Activated CD8-positive, alpha-beta memory T cell treated with anti-CD3 and anti-CD28 coated beads, Interleukin-2, amount 50 U/mL, for 4 hours (primary cell): ENCODE data around the gene KSR2.
"Not testable (repeated sequence)": the region's sequence is repeated elsewhere in the genome, so short reads cannot be mapped to it uniquely, and the experiment has no call there.

Experiments used
- DNase-seq: peaks from one replicate; pipeline ENCODE4 v3.0.0-alpha.2; 2020

Gene KSR2

DNA sequence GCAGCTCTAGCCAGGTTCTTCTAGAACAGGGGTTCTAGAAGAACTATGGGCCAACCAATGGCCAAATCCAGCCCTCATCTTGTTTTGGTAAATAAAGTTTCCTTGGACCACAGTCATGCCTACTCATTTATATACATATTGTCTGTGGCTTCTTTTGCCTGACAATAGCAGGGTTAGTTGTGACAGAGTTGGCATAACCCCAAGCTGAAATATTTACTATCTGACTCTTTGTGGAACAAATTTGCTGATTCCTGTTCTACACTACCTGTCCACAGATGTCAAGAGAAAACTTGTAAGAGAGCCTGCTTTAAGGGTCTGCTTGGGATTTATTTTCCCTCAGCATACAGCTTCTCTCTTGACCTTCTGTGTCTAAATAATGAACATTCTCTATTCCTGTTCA lies 289.0 kb downstream of the KSR2 start:
- DNase-seq: no peak

DNA sequence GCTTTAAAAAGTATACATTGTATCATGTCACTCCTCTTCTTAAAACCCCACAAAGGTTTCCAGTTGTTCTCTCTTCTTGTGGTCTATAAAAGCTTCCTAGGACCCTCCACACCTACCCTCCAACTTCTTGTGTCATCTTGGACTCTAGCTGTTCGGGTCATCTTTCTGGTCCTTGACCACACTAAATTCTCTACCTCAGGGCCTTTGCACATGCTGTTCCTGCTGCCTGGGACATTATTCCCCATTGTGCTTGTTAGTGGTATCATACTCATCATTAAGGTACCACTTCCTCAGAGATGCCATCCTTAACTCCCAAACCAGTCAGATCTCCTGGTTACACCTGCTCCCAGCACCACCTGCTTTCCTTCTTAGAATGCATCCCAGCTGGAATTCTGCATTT lies 294.0 kb downstream of the KSR2 start:
- no peak for DNase-seq

DNA sequence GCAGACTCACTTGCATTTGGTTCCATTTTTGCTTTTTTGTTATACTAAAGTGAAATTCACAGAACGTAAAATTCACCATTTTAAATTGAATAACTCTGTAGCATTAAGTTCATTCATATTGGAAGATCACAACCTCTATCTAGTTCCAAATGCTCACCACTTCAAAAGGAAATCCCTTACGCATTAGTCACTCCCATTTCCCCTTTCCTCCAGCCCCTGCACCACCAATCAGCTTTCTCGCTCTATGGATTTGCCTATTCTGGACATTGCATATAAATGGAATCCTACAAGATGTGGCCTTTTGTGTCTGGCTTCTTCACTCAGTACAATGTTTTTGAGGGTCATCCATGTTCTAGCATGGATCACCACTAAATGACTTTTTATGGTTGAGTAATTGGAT lies 294.5 kb downstream of the KSR2 start:
- no peak for DNase-seq

DNA sequence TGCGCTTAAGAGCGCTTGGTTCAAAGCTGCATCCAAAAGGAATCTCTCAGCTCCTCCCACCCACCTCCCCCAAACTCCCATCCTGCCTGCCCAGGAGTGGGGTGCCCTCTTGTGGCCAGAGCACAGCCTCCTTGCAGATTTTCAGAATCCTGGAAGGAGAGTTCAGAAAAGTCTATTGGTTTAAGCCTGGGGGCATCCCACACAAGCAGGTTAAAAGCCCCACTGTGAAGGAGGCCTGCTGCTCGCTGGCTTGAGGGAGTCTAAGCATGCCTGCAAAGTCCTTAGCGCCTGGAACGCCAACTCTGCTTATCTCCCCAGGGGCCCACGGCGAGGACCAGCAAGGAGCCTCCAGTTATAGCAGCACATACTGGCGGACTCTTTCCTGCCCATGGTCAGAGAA lies 297.1 kb downstream of the KSR2 start:
- no peak for DNase-seq

DNA sequence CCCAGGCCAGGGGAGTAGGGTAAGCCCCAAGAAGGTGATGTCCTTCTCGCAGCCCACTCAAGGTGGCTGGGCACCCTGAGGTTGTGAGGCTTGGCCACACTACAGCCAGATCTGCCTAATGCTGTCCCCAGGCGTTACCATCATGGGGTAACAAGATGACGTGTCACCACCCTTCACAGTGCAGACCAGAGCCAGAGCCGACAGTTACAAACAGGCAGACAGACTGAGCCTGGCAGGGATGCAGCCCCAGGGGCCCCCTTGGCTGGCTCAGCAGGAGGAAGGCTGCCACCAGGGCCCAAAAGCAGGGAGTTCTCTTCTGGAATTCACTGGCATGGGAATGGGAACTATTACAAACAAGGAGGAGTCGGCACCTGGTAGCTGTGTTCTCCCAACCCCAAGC lies 304.6 kb downstream of the KSR2 start:
- DNase-seq: no peak

DNA sequence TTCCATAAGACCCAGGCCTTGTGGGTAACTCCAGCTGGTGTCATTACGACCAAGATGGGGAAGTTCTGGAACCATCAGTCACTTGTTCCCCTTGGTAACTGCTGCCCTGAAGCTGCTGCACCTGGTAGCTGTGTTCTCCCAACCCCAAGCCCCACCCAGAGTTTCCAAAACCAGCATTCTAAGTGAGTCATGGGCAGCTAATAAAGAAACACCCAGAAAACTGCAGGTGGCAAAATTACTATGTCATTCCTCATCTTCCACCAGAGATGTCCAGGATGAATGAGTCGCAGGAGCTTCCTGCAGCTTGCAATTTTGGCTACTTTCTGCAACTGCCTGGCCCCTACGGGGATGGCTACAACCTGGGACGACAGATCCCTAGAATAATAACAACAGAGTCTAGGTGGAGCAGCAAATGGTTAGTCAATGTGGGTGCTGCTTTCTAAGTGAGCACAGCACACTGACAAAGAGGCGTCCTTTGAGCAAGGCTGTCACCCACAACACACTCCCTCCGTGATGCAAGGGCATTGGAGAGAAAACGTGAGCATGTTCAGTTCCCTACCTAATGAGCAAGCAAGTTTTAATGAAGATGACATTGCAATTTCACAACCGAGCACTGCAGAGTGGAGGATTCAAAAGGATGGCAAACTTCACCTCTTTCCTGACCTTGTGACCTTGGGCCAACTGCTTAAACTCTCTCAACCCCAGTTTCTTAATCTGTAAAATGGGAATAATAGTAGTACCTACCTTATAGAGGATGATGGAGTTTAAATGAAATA lies 306.0 kb downstream of the KSR2 start:
- DNase-seq: no peak

DNA sequence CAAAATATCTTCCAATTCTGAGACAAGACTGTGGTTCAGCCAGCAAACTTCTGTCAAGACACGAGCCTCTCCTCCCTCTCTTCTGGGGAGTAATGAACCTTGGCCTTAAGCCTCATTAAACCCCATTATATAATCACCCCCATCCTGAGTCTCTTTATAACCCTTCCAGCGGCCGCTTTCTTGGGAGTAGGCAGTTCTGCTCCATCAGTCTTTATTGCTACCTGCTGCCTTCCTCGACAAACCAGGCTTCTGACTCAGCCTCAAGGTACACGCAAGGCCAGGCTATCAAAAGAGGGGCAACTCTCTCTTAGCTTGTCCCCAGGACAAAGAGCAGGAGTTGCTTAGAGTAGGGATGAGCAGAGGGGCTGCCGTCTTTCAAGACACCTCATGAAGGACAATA lies 306.6 kb downstream of the KSR2 start:
- DNase-seq: no peak

DNA sequence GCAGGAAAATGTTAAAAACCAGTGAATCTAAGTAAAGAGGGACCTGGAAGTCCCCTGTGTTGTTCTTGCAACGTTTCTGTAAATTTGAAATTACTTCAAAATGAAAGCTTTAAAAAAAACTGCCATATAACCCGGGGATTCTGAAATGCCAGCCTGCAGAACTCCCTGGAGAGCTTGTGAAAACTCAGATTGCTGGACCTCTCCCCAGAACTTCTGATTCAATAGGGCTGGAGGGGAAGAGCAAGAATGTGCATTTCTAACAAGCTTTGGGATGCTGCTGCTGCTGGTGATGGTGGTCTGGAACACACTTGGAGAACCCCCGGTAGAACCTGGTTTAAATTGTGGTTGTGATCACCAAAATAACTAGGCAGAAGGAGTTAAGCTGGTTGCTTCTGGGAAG lies 307.3 kb downstream of the KSR2 start:
- no peak for DNase-seq

DNA sequence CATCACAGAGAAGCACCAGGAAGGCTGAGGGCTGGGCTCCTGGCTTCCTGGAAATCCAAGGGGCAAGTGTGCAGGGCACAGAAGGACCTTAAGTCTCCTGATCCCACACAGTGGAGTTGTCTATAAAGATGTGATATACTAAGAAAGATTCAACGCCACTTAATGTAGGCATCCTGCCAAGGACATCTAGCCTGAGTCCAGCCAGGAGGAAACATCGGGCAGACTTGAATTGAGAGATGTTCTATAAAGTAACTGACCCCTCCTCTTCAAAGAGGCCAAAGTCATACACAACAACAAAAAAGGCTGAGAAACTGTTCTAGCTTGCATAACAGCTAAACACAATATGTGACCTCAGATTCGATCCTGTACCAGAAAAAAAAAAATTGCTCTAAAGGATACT lies 307.9 kb downstream of the KSR2 start:
- DNase-seq: no peak

DNA sequence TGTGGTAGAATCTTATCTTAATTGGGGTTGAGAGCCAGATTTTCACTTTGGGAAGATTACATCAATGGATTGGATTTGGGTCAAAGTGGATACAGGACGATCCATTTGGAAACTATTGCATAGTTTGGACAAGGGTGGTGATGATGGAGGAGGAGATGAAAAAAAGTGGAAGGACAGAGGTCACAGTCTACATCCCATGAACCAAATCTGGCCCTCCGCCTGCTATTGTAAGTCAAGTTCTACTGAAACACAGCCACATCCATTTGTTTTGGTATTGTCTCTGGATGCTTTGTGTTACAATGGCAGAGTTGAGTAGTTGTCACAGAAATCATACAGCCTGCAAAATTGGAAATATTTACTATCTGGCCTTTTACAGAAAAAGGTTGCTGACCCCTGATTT lies 310.6 kb downstream of the KSR2 start:
- no peak for DNase-seq

DNA sequence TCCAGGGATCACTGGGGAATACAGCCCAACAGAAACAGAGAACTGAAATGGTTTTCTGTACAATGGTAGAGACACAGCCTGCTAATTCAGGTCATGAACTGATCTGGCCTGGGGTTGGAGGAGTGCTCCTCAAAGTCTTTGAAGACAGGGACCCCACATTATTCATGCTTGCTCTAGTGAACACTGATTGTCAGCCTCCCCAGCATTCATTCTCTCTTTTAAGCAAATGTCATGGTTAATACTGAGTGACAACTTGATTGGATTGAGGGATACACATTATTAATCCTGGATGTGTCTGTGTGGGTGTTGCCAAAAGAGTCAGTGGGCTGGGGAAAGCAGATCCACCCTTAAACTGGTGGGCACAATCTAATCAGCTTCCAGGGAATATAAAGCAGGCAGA lies 319.0 kb downstream of the KSR2 start:
- no peak for DNase-seq

DNA sequence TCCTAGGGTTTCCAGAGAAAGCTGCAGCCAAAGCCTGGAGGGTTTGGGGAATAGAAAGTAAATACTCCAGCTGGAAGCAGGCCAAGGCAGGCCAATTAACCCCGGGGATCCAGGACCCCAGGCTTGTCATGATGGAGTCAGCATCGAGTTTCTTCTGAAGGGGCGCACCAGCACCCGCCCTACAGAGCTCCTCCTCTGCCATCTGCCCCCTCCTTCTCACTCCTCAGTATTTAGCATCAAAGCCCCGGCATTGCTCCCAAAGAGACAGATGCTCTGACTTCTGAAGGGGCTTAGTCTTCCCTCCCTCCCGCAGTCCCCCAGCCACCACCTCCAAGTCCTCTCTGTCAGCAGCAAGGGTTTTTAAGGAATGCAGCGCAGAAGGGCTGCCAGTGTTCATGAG lies 322.3 kb downstream of the KSR2 start:
- no peak for DNase-seq

DNA sequence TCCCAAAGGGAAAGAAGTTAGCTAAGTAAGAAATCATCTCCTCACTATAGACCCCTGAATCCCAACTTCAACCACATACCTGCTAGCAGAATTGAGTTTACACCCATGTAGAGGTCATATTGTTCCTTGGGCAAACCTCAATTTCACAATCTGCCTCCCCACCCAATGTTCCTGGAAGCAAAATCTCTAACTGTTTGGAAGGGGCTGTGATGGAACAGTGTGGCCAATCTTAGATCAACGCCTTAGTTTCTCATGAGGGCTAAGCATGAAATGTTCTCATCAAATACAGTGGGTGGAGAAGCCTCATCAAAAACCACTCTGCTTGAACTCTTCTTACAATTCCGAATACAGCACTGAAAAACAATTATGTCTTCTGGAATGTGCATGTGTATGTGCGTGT lies 323.3 kb downstream of the KSR2 start:
- no peak for DNase-seq

DNA sequence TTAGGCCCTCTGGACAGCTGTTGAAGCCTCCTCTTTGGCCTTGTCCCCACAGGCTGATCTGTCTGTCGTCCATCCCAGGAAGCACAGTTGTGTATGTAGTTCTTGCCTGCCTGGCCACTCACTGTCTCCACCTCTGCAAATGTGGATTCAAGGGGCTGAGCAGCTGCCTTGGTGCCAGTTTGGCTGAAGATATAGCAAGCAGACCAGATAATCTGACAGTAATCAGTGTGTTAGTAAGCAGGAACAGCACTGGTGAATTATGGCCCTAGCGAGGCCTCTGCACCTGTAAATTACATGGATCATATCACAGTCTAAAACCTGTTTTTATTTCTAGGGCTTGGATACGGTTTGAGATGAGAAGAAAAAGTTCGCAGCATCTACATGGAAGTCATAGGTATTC lies 324.8 kb downstream of the KSR2 start:
- DNase-seq: no peak

DNA sequence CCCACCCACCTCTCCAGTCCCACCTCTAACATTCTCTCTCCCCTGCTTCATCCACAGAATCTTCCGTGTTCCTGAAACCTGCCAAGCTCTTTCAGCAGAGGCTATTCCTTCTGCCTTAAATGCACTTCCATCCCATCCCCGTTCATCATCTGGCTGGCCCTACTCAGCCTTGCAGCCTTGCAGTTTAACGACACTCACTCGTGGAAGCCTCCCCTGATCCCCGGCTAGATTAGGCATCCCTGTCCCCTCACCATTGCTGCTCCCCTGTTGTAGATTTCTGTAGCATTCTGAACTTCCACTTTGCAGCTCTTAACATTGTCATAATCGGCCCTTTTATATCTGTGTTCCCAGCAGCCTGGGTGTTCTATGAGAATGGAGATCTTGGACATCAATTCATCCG lies 326.9 kb downstream of the KSR2 start:
- DNase-seq: no peak

DNA sequence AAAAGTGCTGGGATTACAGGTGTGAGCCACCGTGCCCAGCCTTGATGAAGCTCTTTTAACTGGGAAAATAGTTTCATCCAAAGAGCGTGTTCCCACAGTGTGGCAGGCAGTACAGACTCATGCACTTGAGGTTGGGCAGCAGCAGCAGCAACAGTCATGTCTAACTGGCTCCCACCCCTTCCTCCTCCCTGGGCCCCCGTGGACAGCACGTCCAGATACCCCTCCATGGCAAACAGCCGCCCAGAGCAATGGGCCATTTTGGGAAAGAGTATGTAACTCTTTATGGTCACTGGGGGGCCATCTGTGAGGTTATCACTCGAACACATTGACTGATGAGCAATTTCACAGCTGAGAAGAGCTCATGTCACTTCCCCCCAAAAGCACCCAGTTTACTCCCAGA lies 328.3 kb downstream of the KSR2 start:
- no peak for DNase-seq

DNA sequence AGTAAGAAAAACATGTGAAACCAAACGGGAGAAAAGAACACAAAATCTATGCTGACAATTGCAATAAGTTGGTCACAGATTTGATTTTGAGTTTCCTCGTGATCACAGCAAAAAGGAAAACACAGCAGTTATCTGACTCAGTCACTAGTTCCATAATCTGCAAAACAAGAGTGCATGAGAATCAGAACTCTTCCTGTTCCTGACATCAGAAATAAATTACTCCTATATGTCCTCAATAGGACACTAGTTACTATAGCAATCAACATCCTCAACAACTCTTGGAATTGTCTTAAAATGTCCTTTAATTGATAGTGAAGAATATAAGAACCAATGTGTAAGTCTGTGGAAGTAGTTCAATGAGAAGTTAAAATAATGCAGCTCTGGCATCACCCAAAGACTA lies 339.3 kb downstream of the KSR2 start:
- no peak for DNase-seq

DNA sequence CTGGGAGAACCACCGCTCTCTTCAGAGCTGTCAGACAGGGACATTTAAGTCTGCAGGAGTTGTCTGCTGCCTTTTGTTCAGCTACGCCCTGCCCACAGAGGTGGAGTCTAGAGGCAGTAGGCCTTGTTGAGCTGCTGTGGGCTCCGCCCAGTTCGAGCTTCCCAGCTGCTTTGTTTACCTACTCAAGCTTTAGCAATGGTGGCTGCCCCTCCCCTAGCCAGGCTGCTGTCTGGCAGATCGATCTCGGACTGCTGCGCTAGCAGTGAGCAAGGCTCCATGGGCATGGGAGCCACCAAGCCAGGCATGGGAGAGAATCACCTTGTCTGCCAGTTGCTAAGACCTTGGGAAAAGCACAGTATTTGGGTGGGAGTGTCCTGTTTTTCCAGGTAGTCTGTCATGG lies 340.1 kb downstream of the KSR2 start:
- not testable (repeated sequence) for DNase-seq

DNA sequence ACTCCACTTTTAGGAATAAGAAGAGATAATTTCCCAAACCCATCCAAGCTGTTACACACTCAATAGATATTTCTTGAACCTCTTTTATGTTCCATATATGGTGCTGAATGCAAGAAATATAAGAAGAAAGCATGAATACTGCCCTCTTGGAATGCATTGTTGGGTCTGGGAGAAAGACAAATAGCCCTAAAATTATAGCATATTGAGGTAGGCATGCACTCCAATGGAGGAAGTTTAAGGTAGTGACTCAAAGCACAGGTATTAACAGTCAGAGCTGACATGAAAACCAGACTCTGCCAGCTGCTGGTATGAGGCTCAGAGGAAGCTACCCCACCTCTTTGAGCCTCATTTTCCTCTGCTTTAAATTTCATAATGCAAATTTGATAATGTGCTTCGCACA lies 346.0 kb downstream of the KSR2 start:
- no peak for DNase-seq

DNA sequence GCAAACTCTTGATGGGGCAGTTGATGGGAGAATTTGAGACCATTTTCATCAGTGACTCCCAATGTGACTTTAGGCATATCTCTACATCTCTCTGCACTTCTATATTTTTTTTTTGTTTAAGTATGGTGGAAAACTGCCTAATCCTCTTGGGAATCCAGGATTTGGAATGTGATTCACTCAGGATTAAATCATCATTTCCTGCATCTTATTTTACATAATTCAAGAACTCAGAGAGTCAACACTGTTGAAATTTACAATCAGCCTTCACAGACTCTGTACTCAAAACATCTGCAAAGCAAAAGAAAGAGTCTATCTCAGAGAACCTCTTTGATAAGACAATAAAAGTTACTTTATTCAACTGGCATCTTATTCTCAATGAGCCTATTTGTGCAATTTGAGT lies 346.7 kb downstream of the KSR2 start:
- no peak for DNase-seq

DNA sequence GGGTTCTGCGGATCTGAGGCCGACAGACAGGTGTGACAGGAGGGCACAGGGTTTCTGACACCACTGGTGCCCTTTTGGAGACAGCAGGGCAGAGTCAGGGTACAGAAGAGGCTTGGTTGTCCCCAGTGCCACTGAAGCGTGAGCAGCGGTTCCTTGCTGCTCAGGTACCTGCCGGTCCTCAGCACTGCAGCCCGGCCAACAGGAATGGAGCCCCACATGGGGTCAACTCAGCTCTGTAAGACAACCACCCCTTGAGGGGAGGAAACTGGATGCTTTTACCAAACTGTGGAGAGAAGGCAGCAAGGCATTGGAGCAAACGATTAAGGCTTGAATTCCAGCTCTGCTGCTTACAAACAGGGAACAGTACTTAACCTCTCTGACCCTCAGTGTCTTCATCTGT lies 361.0 kb downstream of the KSR2 start:
- DNase-seq: no peak

DNA sequence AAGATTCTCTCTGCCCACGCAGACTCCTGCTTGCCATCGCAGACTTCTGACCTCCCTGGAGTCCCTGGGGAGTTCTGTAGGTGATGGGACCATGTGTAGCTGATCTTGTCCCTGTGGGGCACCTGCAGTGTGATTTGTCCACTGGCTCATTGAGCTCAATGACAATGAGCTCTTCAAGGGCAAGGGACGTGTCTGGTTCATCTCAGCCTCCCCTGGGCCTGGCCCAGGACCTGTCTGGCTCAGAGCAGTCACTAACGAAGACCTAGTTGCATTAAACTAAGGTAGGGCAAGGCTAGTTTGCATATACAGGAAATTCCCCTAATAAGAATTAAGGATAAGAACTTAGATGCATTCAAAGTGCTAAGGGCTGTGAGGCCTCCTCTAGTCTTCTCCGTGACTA lies 361.8 kb downstream of the KSR2 start:
- DNase-seq: no peak

DNA sequence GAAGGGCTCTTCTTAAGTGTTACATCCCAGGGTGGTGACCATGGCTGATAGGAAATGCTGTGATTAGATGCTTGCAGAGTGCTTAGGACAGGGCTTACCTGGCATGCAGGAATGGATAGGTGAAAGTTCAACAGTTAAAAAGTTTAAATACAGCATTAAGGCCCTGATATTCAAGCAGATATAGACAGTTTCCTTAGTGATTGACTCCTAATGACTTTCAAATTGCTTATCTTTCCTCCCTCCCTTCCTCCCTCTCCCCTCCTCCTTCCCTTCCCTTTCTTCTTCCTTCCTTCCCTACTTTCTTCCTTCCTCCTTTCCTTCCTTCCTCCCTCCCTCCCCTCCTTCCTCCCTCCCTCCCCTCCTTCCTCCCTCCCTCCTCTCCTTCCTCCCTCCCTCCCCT lies 362.8 kb downstream of the KSR2 start:
- DNase-seq: no peak

DNA sequence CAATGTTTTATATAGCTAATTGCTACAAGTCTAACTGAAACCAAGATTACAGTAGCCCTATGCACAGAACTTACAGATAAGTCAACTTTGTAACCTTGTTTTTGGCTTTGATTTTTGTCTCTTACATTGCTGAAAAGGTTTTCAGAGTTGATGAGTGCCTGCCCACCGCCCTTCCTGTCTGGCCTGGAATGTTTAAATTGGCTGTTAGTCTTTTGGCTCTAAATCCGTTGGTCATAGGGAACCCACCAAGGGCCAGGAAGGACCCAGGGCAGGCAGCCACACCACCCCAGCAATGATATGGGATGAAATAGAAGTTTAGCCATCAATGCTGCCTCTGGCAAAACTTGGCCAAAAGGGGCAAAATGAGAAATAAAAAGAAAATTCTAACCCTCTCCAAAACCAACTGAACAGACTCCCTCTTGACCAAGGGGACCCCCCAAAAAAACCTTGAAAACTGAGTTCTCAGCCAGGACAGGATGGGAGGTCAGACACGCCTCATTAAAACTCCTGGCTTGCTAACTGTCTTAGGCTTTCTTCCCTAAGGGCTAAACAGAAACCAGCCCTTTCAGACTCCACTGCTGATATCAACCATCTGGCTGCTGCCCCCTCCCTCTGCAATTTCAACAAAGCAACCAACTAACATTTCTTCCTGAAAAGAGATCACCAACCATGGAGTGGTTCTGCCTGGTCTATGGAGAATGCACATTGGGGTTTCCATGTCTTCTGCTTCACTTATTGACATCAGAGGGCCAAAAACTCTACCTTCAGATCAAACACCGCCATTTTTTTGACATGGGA lies 365.3 kb downstream of the KSR2 start:
- DNase-seq: no peak

DNA sequence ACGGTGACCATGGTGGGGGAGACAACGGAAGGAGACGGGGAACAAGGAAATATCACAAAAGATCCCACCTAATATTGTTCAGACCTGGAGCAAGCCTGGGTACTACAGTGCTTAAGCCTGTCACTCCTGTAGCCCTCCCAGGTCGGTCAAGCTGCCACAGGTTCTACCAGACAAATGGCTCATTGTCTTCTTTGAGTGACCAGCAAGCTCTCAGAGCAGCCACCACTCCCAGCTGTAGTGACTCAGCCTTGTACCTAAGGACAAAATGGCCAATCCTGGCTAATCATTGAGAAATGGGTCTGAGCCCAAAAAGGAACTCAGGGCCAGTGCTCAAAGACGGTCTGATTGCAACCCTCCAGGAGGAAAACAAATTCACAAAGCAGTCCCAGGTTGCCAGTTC lies 368.9 kb downstream of the KSR2 start:
- DNase-seq: no peak
